NCI-H748 (cell line): ENCODE measurements around the gene ARHGEF28.

ENCODE experiments used
- DNase-seq: peaks from one replicate; lab custom pipeline; 2025; ENCODE audit not compliant: unreplicated experiment; lab: John Stamatoyannopoulos, UW

ARHGEF28 gene

GRCh38 chr5:73625944-73626811, at the start of gene ARHGEF28:
ARHGEF28 (plus strand) TSS chr5:73626196; CDS start chr5:73684852, 58,656 bp downstream.
- peak; percentile 86 for DNase-seq

- no peak for DNase-seq
These were observed 43.5 kb upstream of the ARHGEF28 start for GRCh38 chr5:73582285-73583145.

- no peak for DNase-seq
These were observed 38.1 kb upstream of the ARHGEF28 start for GRCh38 chr5:73587923-73588322.

GRCh38 chr5:73591102-73591695, 34.8 kb upstream of the ARHGEF28 start:
- peak; percentile 80 for DNase-seq

GRCh38 chr5:73591698-73592501, 34.1 kb upstream of the ARHGEF28 start:
- DNase-seq: peak; percentile 40

- no peak for DNase-seq
These were observed 33.4 kb upstream of the ARHGEF28 start for GRCh38 chr5:73592551-73592950.

GRCh38 chr5:73596705-73597328, 29.2 kb upstream of the ARHGEF28 start:
- DNase-seq: peak; percentile 64

- no peak for DNase-seq
These were observed 26.6 kb upstream of the ARHGEF28 start for GRCh38 chr5:73599380-73599779.

GRCh38 chr5:73603998-73604397, 22.0 kb upstream of the ARHGEF28 start:
- DNase-seq: no peak

GRCh38 chr5:73605223-73606087, 20.5 kb upstream of the ARHGEF28 start:
- DNase-seq: no peak

- no peak for DNase-seq
These were observed 19.7 kb upstream of the ARHGEF28 start for GRCh38 chr5:73606206-73606753.

GRCh38 chr5:73607228-73607627, 18.8 kb upstream of the ARHGEF28 start:
- no peak for DNase-seq

GRCh38 chr5:73612799-73613198, 13.2 kb upstream of the ARHGEF28 start:
- DNase-seq: no peak

GRCh38 chr5:73615085-73615484, 10.9 kb upstream of the ARHGEF28 start:
- DNase-seq: no peak

- DNase-seq: no peak
These were observed 10.0 kb upstream of the ARHGEF28 start for GRCh38 chr5:73615947-73616346.

- DNase-seq: no peak
These were observed 8.3 kb upstream of the ARHGEF28 start for GRCh38 chr5:73617510-73618279.

GRCh38 chr5:73619606-73620333, 6.2 kb upstream of the ARHGEF28 start:
- peak; percentile 35 for DNase-seq

GRCh38 chr5:73620334-73620687, 5.7 kb upstream of the ARHGEF28 start:
- no peak for DNase-seq
